DMS53 (cell line): Measurements from ENCODE around the gene MARCHF2.

Experiments used
- DNase-seq: peaks from one replicate; lab custom pipeline; 2025; lab: John Stamatoyannopoulos, UW

Gene MARCHF2

GRCh38 chr19:8387688-8388611 is 25.2 kb upstream of the MARCHF2 start:
- peak; percentile 95 for DNase-seq

GRCh38 chr19:8388612-8388958 is 24.5 kb upstream of the MARCHF2 start:
- peak; percentile 61 for DNase-seq

- peak; percentile 99 for DNase-seq
These were observed 23.1 kb upstream of the MARCHF2 start, which contains the start of gene RAB11B for GRCh38 chr19:8389891-8390616. RAB11B (plus strand) TSS chr19:8390360; CDS start chr19:8390417, 57 bp downstream.

GRCh38 chr19:8390617-8390981 is 22.5 kb upstream of the MARCHF2 start:
- peak; percentile 90 for DNase-seq

- no peak for DNase-seq
These were observed 21.7 kb upstream of the MARCHF2 start for GRCh38 chr19:8391198-8392016.

GRCh38 chr19:8392017-8392591 is 21.0 kb upstream of the MARCHF2 start:
- DNase-seq, result peak; percentile 18

DNA sequence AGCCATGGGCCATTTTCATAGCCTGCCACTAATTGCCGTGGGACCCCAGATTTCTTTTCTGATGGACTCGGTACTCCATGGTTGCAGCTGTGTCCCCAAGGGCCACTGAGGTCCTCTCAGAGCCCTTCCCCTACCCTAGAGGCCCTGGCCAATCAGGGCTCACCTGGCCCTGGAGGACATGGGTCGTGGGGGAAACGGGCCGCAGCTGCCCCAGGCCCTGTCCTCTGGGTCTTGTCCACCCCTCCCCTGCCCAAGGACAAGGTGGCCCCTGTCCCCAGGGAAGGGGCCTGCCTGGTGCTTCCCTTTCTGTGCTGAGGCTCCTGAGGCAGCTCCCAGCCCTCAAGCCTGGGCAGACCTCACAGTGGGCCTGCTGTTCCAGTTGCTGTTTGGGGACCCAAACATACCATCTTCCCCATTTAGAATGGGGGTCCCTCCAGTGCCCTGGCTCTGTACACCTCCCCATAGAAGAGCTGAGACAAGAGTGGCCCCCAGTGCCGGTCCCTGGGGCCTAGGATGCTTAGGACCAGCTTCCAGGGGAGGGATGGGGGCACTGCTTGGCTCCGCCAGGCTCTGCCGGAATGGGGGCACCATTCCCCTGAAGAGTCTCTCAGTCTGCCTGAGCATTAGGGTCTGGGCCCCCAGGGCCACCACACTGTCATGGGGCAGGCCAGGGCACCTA is 19.8 kb upstream of the MARCHF2 start:
- no peak for DNase-seq

- no peak for DNase-seq
These were observed 19.2 kb upstream of the MARCHF2 start for GRCh38 chr19:8393871-8394250.

GRCh38 chr19:8395621-8396082 is 17.5 kb upstream of the MARCHF2 start:
- no peak for DNase-seq

- DNase-seq, result no peak
These were observed 16.9 kb upstream of the MARCHF2 start for GRCh38 chr19:8396185-8396562.

- DNase-seq, result peak; percentile 51
These were observed 16.4 kb upstream of the MARCHF2 start for GRCh38 chr19:8396563-8397203.

- DNase-seq, result no peak
These were observed 15.8 kb upstream of the MARCHF2 start for GRCh38 chr19:8397271-8397670.

DNA sequence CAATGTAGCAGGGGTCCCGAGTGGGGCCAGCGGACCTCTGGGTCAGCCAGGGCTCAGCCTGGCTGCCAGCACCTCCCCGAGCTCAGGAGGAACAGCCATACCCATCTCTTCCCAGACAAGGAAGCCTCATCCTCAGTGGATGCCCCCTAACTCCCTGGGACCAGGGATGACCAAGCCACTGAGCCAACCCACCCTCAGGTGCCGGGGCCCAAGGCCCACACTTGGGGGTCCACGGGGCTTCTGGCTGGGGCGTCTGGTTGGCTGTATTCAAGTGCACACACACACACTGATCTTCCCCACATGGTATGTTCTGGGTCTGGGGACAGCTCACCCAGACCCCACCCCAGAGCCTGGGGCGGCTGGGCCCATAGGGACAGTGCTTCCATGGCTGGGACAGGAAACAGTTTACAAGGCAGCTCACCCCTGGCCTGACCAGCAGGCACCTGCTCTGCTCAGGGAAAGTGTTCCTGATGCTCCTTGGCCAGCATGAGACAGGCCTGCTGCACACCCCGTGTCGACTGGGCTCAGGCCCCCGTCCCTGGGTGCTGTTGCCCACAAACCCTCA is 15.3 kb upstream of the MARCHF2 start:
- DNase-seq, result no peak

- DNase-seq, result no peak
These were observed 14.8 kb upstream of the MARCHF2 start for GRCh38 chr19:8398311-8398771.

DNA sequence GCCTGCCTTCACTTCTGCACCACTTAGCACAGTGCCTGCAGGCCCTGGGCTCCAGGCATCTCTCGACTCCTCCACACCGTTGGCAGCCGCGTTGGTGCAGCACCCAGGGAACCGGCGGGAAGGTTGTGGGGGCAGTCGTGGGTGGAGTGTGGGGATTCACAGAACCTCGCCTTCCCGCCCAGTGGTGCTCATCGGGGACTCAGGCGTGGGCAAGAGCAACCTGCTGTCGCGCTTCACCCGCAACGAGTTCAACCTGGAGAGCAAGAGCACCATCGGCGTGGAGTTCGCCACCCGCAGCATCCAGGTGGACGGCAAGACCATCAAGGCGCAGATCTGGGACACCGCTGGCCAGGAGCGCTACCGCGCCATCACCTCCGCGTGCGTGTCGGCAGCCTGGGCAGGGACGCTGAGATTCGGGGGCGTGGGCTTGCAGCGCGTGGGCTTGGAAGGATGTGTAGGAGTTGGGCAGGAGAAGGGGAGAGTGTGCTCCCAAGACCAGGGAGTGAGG is 13.4 kb upstream of the MARCHF2 start:
- no peak for DNase-seq

GRCh38 chr19:8401981-8402411 is 11.1 kb upstream of the MARCHF2 start:
- DNase-seq, result no peak

DNA sequence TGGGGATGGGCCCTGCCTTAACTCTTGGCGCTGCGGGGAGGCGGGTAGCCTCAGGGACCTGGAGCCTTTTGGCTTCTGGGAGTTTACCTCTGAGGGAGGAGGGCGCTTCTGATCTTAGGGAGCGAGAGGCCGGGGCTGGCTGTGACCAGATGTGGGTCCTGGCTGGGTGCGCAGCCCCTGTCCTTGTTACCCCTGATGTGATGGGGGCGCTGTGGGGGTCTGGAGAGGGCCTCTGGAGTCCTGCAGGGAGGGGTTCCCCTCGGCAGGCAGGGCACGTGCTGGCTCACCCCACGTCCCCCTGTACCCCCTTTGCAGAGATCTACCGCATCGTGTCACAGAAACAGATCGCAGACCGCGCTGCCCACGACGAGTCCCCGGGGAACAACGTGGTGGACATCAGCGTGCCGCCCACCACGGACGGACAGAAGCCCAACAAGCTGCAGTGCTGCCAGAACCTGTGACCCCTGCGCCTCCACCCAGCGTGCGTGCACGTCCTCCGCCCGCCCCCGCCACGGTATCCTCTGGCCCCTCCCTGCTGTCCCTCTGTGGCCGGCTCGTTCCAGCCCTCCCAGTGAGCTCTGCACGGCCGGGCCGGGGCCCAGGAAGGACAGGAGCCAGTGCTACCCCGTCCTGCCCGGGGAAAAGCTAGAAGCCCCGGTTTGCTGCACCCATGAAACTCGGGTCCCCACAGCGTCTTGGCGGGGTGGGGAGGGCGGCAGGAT is 9.8 kb upstream of the MARCHF2 start:
- no peak for DNase-seq

- no peak for DNase-seq
These were observed 9.3 kb upstream of the MARCHF2 start for GRCh38 chr19:8403820-8404109.

DNA sequence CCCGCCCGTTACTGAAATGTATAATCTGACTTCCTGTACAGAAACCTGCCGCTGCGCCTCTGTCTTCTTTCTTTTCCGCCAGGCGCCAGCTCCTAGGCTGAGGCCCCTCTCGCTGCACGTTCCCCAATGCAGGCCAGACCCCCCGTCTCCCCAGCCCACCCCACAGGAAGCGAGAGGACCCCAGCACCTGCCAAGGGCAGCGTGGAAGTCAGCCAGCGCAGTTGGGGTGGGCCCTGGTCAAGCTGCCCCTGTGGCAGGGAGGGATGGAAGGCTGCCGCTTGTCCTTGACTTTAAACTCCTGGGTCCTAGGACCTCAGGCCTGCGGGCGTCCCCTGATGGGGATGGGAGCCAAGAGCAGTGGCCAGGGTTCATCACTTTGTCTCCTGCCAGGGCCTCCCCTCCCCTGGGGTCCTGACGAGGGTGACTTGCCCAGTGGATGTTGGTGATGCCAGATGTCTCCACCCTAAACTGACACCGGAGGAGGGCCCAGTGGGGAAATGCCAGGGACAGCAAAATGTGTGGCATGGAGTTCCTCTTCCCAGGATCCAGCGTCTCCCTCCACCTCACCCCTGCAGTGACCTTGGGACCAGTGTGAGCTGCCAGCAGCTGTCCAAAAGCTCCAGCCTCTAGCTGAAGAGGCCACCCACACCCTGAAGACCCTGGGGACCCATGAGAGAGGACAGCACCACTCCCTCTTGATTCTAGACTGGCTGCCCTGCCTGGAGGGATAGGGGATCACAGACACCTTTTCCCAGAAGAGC is 8.5 kb upstream of the MARCHF2 start:
- no peak for DNase-seq
